Measurements from ENCODE around the gene PPFIBP1.
"Not testable (repeated sequence)": the region's sequence is repeated elsewhere in the genome, so short reads cannot be mapped to it uniquely, and the experiment has no call there.

The PPFIBP1 gene

GRCh38 chr12:27592548-27592947 lies 68.5 kb downstream of the PPFIBP1 start:
- DNase-seq (ENCODE audit: low read depth) = no peak

GRCh38 chr12:27593266-27593665 lies 69.3 kb downstream of the PPFIBP1 start:
- no peak for DNase-seq (ENCODE audit: low read depth)

GRCh38 chr12:27595231-27595642 lies 71.2 kb downstream of the PPFIBP1 start:
- DNase-seq (ENCODE audit: low read depth) = no peak

GRCh38 chr12:27598866-27599265 lies 74.9 kb downstream of the PPFIBP1 start:
- DNase-seq (ENCODE audit: low read depth) = not testable (repeated sequence)

GRCh38 chr12:27601056-27601828 lies 77.2 kb downstream of the PPFIBP1 start:
- not testable (repeated sequence) for DNase-seq (ENCODE audit: low read depth)

GRCh38 chr12:27602516-27602915 lies 78.5 kb downstream of the PPFIBP1 start:
- no peak for DNase-seq (ENCODE audit: low read depth)

- no peak for DNase-seq (ENCODE audit: low read depth)
Observed at GRCh38 chr12:27604431-27604830, 80.4 kb downstream of the PPFIBP1 start.

- no peak for DNase-seq (ENCODE audit: low read depth)
Observed at GRCh38 chr12:27606986-27607385, 83.0 kb downstream of the PPFIBP1 start.

- DNase-seq (ENCODE audit: low read depth) = no peak
Observed at GRCh38 chr12:27607591-27607990, 83.6 kb downstream of the PPFIBP1 start.

- DNase-seq (ENCODE audit: low read depth) = no peak
Observed at GRCh38 chr12:27608890-27609289, 84.9 kb downstream of the PPFIBP1 start.

- no peak for DNase-seq (ENCODE audit: low read depth)
Observed at GRCh38 chr12:27610374-27610773, 86.4 kb downstream of the PPFIBP1 start.

- DNase-seq (ENCODE audit: low read depth) = no peak
Observed at GRCh38 chr12:27614386-27614785, 90.4 kb downstream of the PPFIBP1 start.

- no peak for DNase-seq (ENCODE audit: low read depth)
Observed at GRCh38 chr12:27614866-27615265, 90.9 kb downstream of the PPFIBP1 start.

GRCh38 chr12:27615331-27615891 lies 91.4 kb downstream of the PPFIBP1 start:
- no peak for DNase-seq (ENCODE audit: low read depth)

- no peak for DNase-seq (ENCODE audit: low read depth)
Observed at GRCh38 chr12:27616356-27617142, 92.5 kb downstream of the PPFIBP1 start.

- DNase-seq (ENCODE audit: low read depth) = no peak
Observed at GRCh38 chr12:27618836-27619235, 94.8 kb downstream of the PPFIBP1 start.

- no peak for DNase-seq (ENCODE audit: low read depth)
Observed at GRCh38 chr12:27619308-27619707, 95.3 kb downstream of the PPFIBP1 start.

- DNase-seq (ENCODE audit: low read depth) = no peak
Observed at GRCh38 chr12:27620121-27620520, 96.1 kb downstream of the PPFIBP1 start.

- no peak for DNase-seq (ENCODE audit: low read depth)
Observed at GRCh38 chr12:27622436-27623195, 98.6 kb downstream of the PPFIBP1 start.

GRCh38 chr12:27623645-27624044 lies 99.6 kb downstream of the PPFIBP1 start:
- DNase-seq (ENCODE audit: low read depth) = no peak

GRCh38 chr12:27624586-27624985 lies 100.6 kb downstream of the PPFIBP1 start:
- no peak for DNase-seq (ENCODE audit: low read depth)
